DOHH2 (cell line): ENCODE results near the gene LYRM4.

Experiments
- H3F3A ChIP-seq: fragments of 200-600 bp; sonication (generic), shearing (Covaris generic); 2 replicates; pipeline ENCODE4 v1.6.0; 2016; ENCODE audit warnings: antibody characterized with exemption, mild to moderate bottlenecking; ENCODE audit not compliant: control insufficient read depth, insufficient read depth
- H3K27ac ChIP-seq: fragments of 200-600 bp; sonication (generic); 2 replicates; pipeline ENCODE4 v1.5.1; 2014; ENCODE audit warnings: low read depth, mild to moderate bottlenecking, low read length, moderate library complexity
- H3K27me3 ChIP-seq: fragments of 200-600 bp; sonication (generic); 2 replicates; pipeline ENCODE4 v1.6.1; 2014; ENCODE audit warnings: mild to moderate bottlenecking, low read length, mixed read lengths; ENCODE audit not compliant: control insufficient read depth
- H3K36me3 ChIP-seq: fragments of 200-600 bp; sonication (generic); 2 replicates; pipeline ENCODE4 v1.6.1; 2014; ENCODE audit warnings: mild to moderate bottlenecking, low read length, moderate library complexity, mixed read lengths; ENCODE audit not compliant: control insufficient read depth
- H3K4me1 ChIP-seq: fragments of 200-600 bp; sonication (generic); 2 replicates; pipeline ENCODE4 v1.6.1; 2014; ENCODE audit warnings: mild to moderate bottlenecking, low read length, mixed read lengths; ENCODE audit not compliant: control insufficient read depth
- H3K4me2 ChIP-seq: fragments of 200-600 bp; sonication (generic); 2 replicates; pipeline ENCODE4 v1.6.0; 2014; ENCODE audit warnings: mild to moderate bottlenecking, low read length, moderate library complexity
- H3K4me3 ChIP-seq: fragments of 200-600 bp; sonication (generic); 2 replicates; pipeline ENCODE4 v1.5.1; 2014; ENCODE audit warnings: mild to moderate bottlenecking, low read length, mixed read lengths
- H3K79me2 ChIP-seq: fragments of 200-600 bp; sonication (generic); 2 replicates; pipeline ENCODE4 v1.6.1; 2014; ENCODE audit warnings: mild to moderate bottlenecking, low read length, mixed read lengths; ENCODE audit not compliant: control insufficient read depth
- H3K9me2 ChIP-seq: fragments of 200-600 bp; sonication (generic); replicated peaks from 2 replicates; pipeline ENCODE4 v1.6.1; 2014; ENCODE audit warnings: mild to moderate bottlenecking, low read length, mixed read lengths; ENCODE audit not compliant: control insufficient read depth
- H3K9me3 ChIP-seq: fragments of 200-600 bp; sonication (generic); 2 replicates; pipeline ENCODE4 v1.6.1; 2014; ENCODE audit warnings: antibody characterized with exemption, low read length, mixed read lengths; ENCODE audit not compliant: control insufficient read depth, insufficient read depth
- H4K20me1 ChIP-seq: fragments of 200-600 bp; sonication (generic); 2 replicates; pipeline ENCODE4 v1.6.0; 2014; ENCODE audit warnings: low read depth, mild to moderate bottlenecking, antibody characterized with exemption, low read length, moderate library complexity; ENCODE audit not compliant: control insufficient read depth, insufficient read depth
- EZH2phosphoT487 ChIP-seq: fragments of 200-600 bp; sonication (generic); IDR thresholded peaks from 2 replicates; pipeline ENCODE4 v1.6.1; 2017; ENCODE audit warnings: borderline replicate concordance, mild to moderate bottlenecking, antibody characterized with exemption, low read length, moderate library complexity, mixed read lengths
- TF ChIP-seq, protein P1 (sequence below): fragments of 200-600 bp; sonication (generic); IDR thresholded peaks from one replicate; pipeline ENCODE4 v1.5.1; 2014; ENCODE audit warnings: antibody characterized with exemption, mild to moderate bottlenecking, low read depth, low read length; ENCODE audit not compliant: poor library complexity, severe bottlenecking

Gene LYRM4

GRCh38 chr6:5109436-5109835 is 151.3 kb downstream of the LYRM4 start:
- Histone ChIP-seq H3F3A (no peaks in the 10 kb centered on the region), H3K4me1 (no peaks in the 10 kb centered on the region), H4K20me1 (no peaks in the 10 kb centered on the region), H3K4me2 (no peak overlapping the region), H3K27me3 (no peaks in the 10 kb centered on the region), H3K36me3 (no peaks in the 10 kb centered on the region), H3K9me3 (no peaks in the 10 kb centered on the region), H3K79me2 (no peaks in the 10 kb centered on the region), H3K4me3 (no peak overlapping the region), H3K9me2 (no peaks in the 10 kb centered on the region), H3K27ac (no peak overlapping the region)
- TF ChIP-seq EZH2phosphoT487: no peak
- TF ChIP-seq, protein P1, sequence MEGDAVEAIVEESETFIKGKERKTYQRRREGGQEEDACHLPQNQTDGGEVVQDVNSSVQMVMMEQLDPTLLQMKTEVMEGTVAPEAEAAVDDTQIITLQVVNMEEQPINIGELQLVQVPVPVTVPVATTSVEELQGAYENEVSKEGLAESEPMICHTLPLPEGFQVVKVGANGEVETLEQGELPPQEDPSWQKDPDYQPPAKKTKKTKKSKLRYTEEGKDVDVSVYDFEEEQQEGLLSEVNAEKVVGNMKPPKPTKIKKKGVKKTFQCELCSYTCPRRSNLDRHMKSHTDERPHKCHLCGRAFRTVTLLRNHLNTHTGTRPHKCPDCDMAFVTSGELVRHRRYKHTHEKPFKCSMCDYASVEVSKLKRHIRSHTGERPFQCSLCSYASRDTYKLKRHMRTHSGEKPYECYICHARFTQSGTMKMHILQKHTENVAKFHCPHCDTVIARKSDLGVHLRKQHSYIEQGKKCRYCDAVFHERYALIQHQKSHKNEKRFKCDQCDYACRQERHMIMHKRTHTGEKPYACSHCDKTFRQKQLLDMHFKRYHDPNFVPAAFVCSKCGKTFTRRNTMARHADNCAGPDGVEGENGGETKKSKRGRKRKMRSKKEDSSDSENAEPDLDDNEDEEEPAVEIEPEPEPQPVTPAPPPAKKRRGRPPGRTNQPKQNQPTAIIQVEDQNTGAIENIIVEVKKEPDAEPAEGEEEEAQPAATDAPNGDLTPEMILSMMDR: no peak

- H3K79me2 ChIP-seq: no peaks in the 10 kb centered on the region
- no peaks in the 10 kb centered on the region for H3K36me3 ChIP-seq
- H3F3A ChIP-seq: no peaks in the 10 kb centered on the region
- no peaks in the 10 kb centered on the region for H3K9me3 ChIP-seq
- H3K4me1 ChIP-seq: no peaks in the 10 kb centered on the region
- no peaks in the 10 kb centered on the region for H3K9me2 ChIP-seq
- no peak overlapping the region for H3K27ac ChIP-seq
- H3K4me3 ChIP-seq: no peak overlapping the region
- H3K4me2 ChIP-seq: no peak overlapping the region
- H3K27me3 ChIP-seq: no peaks in the 10 kb centered on the region
- no peaks in the 10 kb centered on the region for H4K20me1 ChIP-seq
- TF ChIP-seq, protein P1: no peak
- TF ChIP-seq EZH2phosphoT487: no peak
Observed at GRCh38 chr6:5108536-5109150, 152.1 kb downstream of the LYRM4 start.

DNA sequence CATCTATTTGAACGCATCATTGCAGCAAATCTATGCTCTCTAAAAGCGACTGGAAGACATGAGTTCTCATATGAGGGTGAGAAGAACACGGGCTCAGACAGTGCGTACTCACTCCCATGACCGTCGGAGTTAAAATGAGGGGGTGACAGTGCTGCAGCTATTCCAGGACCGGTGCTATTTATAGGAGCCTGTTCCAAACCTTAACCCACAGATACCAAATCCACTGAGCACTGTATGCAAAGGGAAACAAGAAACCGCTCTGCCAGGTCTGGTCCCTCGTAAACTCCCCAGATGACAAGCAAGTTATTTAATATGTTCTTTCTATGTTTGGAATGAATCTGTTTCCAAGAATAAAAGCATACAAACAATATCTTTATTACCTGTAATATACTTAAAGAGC is 152.7 kb downstream of the LYRM4 start:
- Histone ChIP-seq H3K79me2 (no peaks in the 10 kb centered on the region), H4K20me1 (no peaks in the 10 kb centered on the region), H3K27me3 (no peaks in the 10 kb centered on the region), H3K4me3 (no peak overlapping the region), H3F3A (no peaks in the 10 kb centered on the region), H3K36me3 (no peaks in the 10 kb centered on the region), H3K9me2 (no peaks in the 10 kb centered on the region), H3K9me3 (no peaks in the 10 kb centered on the region), H3K4me2 (no peak overlapping the region), H3K4me1 (no peaks in the 10 kb centered on the region), H3K27ac (no peak overlapping the region)
- TF ChIP-seq, protein P1: no peak
- TF ChIP-seq EZH2phosphoT487: no peak
